Cardiac fibroblast (primary cell): ENCODE measurements around the gene ELAVL1.
A peak's percentile ranks its signal among the peaks of the same experiment; 100 is the strongest.

Experiments used
- DNase-seq, 2 donors: peaks; one replicate each; pipeline versions ENCODE4 v3.0.0 to v3.0.0-alpha.2; 2010; ENCODE audit warnings: low read depth in 2 of 2
- H3K4me3 ChIP-seq, 2 donors: replicated peaks in 1 of 2; 1 replicate in 1 of 2; 2 replicates in 1 of 2; pipeline ENCODE4 v1.5.1; 2011; ENCODE audit warnings: low read depth in 2 of 2, low read length in 2 of 2, mild to moderate bottlenecking in 2 of 2, moderate library complexity in 1 of 2
- CTCF ChIP-seq: IDR thresholded peaks from one replicate; pipeline ENCODE4 v1.5.1; 2011; ENCODE audit warnings: low read depth, mild to moderate bottlenecking, low read length, inconsistent platforms

The ELAVL1 gene

DNA sequence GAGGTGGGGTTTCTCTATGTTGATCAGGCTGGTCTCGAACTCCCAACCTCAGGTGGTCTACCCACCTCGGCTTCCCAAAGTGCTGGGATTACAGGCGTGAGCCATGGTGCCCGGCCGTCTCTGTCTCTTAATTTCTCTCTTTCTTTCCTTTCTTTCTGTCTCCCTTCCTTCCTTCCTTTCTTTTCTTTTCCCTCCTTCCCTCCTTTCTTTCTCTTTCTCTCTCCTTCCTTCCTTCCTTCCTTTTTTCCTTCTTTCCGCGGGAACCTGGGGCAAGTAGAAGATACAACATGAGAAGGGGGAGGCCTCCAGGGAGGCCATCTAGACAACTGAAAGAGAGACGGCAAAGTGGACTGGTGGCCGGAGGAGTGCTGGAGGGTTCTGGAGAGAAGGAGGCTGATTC lies 15.2 kb upstream of the ELAVL1 start:
- DNase-seq, result no peak
- no peak for TF ChIP-seq CTCF
- H3K4me3 ChIP-seq, result no peak overlapping the region

DNA sequence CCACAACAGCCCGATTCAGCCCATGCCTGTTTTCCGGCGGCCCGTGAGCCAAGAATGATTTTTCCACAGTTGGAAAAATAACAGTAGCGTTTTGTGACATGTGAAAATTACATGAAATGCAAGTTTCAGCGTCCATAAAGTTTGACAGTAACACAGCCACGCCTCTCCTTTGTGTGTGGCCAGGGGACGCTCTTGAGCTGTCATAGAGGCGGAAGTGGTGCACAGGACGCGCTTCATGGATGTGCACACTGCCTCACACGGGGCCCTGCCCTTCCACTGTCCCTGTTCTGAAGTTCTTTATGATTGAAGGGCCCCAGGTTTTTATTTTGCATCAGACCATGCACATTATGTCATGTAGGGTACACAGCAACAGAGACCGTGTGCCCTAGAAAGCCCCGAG lies 12.4 kb upstream of the ELAVL1 start:
- H3K4me3 ChIP-seq, result no peak overlapping the region
- no peak for TF ChIP-seq CTCF
- DNase-seq, result no peak

DNA sequence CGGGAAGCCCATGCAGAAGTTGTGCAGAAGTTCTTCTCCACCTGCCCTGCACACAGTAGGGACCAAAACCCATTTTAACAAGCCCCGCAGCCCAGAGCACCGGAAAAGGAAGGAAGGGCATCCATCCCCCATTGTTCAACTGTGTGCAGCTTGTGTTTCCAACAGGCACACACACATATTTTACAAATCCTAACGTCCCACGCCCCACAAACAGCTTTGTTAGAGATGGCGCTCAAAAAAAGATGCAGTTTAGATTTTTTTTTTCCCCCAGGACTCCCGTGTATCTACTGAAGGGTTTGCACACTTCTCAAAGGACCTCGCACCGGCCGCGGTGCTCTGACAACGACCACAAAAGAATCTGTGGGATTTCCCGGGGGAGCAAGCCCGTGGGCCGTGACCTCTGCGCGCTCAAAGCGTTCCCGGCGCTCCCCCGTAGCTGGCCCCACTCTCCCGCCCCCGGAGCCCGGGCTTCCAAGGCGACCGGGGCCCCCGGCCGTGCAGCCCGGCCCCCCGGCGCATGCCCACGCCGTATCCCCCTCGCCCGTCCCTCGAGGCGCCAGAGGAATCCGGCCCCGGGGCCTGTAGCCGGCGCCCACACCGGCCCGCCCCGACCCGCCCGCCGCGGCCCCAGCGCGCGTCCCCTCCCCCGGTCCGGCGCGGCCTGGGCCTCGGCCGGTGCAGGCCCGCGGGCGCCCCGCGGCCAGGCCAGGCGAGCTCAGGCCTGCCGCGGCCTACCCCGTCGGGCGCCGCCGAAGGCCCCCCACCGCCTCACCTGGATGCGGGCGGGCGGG lies 523 bp downstream of the ELAVL1 start:
- DNase-seq, result peak; percentile 33 to 40
- H3K4me3 ChIP-seq, result peak overlapping the region; percentile 66 to 67
- TF ChIP-seq CTCF, result no peak

DNA sequence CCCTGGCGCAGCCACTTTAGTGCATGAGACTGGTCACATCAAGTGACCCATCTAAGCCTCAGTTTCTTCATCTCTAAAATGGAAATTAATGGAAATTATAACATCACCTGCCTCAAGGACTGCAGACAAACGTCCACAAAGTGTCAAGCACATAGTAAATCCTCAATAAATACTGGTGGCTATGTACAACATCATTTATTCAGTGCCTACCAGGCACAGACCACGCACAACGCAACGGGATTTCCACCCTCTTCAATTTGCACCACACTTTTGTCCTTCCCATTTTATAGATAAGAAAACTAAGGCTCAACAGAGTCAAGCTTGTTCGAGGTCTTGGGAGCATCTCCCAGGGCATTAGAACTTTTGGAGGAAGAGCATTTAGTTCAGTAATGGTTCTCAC lies 1.4 kb downstream of the ELAVL1 start:
- peak overlapping the region; percentile 66 to 67 for H3K4me3 ChIP-seq
- no peak for DNase-seq
- no peak for TF ChIP-seq CTCF

DNA sequence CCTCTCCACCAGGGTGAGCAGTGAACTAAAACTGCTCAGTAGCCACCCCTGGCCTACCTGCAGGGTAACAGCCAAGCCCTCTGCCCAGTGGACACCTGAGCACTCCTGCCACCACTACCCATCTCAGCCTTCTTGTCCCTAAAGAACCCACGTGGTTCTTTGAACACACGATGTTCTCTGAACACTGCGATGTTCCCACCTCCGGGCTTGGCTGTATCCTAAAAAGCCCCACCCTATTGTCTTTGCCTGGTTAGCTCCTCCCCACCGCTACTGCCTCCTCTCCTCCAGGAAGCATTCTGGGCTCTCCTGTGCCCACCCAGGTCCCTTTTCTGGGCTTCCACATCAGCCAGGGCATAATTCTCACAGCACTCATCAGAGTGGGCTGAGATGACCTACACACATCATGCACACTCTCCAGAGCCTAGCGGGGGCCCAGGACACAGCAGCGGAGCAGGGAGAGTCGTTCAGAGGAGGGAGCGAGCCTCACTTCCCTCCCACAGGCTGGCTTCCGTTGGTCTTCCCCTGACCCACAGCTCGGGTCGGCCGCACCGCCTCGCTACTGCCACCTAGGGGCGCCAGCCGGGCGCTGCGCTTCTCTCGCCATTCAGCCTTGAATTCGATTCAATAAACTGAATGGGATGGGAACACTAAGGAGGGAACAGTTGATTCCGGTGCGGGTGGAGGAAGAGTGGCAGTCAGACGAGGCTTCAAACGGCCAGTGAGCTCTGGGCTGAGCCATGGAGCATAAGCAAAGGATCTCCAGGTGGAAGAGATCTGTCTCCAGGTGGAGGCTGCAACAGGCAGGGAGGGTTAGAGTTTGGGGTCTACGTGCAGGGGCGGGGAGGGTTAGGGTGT lies 3.2 kb downstream of the ELAVL1 start:
- peak; percentile 86 to 87 for DNase-seq
- peak; percentile 100 for TF ChIP-seq CTCF
- peak overlapping the region; percentile 31 to 42 for H3K4me3 ChIP-seq

GRCh38 chr19:8001651-8001994 lies 3.8 kb downstream of the ELAVL1 start:
- no peak for DNase-seq
- H3K4me3 ChIP-seq, result peak overlapping the region in 1 of 2 donors; percentile 42
- no peak for TF ChIP-seq CTCF
